Activated T-cell treated with anti-CD3 and anti-CD28 coated beads, Interleukin-2, amount 50 U/mL, for 24 hours (primary cell): ENCODE data around the gene POFUT2.

ENCODE experiments used
- DNase-seq: peaks from one replicate; pipeline ENCODE4 v3.0.0-alpha.2; 2020
- H3K27ac Mint-ChIP-seq: 2 replicates; pipeline ENCODE4 v1.8.0; 2020; ENCODE audit warnings: mild to moderate bottlenecking, mixed read lengths
- H3K27me3 Mint-ChIP-seq: 2 replicates; pipeline ENCODE4 v1.8.0; 2020; ENCODE audit warnings: mixed read lengths
- H3K36me3 Mint-ChIP-seq: 2 replicates; pipeline ENCODE4 v1.8.0; 2020; ENCODE audit warnings: low read depth, mixed read lengths
- H3K4me1 Mint-ChIP-seq: 2 replicates; pipeline ENCODE4 v1.8.0; 2020; ENCODE audit warnings: low read depth, mixed read lengths
- H3K4me3 Mint-ChIP-seq: 2 replicates; pipeline ENCODE4 v1.8.0; 2020; ENCODE audit warnings: mild to moderate bottlenecking, moderate library complexity, mixed read lengths
- H3K9me3 Mint-ChIP-seq: 2 replicates; pipeline ENCODE4 v1.8.0; 2020; ENCODE audit warnings: mixed read lengths

POFUT2 gene, protein sequence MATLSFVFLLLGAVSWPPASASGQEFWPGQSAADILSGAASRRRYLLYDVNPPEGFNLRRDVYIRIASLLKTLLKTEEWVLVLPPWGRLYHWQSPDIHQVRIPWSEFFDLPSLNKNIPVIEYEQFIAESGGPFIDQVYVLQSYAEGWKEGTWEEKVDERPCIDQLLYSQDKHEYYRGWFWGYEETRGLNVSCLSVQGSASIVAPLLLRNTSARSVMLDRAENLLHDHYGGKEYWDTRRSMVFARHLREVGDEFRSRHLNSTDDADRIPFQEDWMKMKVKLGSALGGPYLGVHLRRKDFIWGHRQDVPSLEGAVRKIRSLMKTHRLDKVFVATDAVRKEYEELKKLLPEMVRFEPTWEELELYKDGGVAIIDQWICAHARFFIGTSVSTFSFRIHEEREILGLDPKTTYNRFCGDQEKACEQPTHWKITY

DNA sequence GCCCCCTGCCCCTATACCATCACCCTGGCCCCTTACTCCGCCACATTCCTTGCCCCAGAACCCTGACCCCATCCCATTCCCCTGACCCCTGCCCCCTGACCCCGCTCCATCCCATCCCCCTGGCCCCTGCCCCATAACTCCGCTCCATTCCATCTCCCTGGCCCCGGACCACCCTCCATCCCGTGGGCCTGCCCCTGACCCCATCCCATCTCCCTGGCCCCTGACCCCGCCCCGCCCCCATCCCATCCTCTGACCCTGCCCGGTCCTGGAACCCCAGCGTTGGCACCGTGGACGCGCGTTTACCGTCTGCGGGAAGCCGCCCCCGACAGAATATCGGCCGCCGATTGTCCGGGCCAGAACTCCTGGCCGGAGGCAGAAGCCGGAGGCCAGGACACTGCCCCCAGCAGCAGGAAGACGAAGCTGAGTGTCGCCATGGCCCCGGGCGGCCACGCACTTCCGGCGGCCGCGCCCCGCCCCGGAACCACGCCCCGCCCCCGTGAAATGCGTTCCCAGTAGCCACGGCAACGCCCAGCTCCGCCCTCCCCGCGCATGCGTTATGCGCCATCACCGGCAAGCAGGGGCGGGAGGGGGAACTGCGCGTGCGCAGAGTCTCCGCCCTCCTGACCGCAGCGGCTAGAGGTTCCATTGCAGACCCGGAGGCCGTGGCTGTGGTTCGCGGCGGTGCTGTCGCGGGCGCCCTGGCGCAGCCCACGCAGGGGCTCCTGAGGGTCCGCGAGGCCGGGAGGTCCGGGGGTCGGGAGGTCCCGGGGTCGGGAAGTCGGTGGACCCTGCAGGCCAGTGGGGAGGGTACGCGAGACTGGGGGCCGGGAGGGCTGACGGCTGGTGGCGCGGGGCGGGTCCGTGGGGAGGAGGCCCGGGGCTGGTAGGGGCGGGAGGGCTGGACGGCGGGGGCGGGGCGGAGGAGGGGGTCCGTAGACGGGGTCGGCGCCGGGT, at the start of gene POFUT2:
TSS of gene POFUT2 (minus strand) at position 458 of the 954 bp plus-strand sequence. CDS start at position 434, 24 bp downstream.
- Mint-ChIP-seq H3K36me3 (peaks cover 27% of the 10 kb centered on the region), H3K27me3 (no peaks in the 10 kb centered on the region), H3K27ac (peak within 1 kb of the TSS; percentile 94), H3K9me3 (no peaks in the 10 kb centered on the region), H3K4me3 (peak within 1 kb of the TSS; percentile 83), H3K4me1 (peaks cover 27% of the 10 kb centered on the region)
- peak; percentile 100 for DNase-seq

DNA sequence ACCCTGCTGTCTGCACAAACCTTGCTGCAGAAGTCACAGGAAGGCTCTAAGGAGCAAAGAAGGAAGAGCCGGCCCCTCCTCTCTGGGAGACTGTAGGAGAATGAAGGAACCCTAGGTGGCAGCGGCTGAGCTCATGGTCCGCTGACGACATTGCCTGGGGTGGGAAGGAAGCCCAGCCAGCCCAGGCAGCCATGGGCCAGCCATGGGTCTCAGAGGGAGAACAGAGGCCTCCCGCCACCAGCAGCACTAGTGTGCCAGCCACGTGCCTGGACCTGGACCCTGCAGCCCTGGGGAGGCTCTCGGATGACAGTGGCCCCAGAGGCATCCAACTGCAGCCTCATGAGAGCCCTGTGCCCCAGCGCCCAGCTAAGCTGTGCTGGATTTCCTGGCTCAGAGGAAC, 49.2 kb upstream of the POFUT2 start:
- no peak for DNase-seq
- Mint-ChIP-seq H3K4me1 (no peaks in the 10 kb centered on the region), H3K36me3 (no peaks in the 10 kb centered on the region), H3K27me3 (peaks cover 11% of the 10 kb centered on the region), H3K27ac (no peak overlapping the region), H3K9me3 (no peaks in the 10 kb centered on the region), H3K4me3 (no peak overlapping the region)

DNA sequence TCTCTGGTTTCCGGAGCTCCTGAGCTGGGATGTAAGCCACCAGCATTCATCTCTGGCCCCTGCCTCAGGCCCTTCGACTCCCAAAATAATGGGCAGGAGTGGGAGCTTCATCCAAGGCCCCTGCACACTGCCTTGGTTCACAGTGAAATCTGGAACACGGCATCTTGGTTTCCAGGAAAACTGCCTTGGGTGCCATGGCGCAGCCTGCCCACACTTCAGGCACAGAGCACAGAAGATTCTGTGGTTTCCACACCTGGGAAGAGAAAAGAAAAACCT, 48.8 kb upstream of the POFUT2 start:
- Mint-ChIP-seq H3K27me3 (peaks cover 7% of the 10 kb centered on the region), H3K4me3 (no peak overlapping the region), H3K9me3 (no peaks in the 10 kb centered on the region), H3K36me3 (no peaks in the 10 kb centered on the region), H3K27ac (no peak overlapping the region), H3K4me1 (no peaks in the 10 kb centered on the region)
- DNase-seq, result no peak

DNA sequence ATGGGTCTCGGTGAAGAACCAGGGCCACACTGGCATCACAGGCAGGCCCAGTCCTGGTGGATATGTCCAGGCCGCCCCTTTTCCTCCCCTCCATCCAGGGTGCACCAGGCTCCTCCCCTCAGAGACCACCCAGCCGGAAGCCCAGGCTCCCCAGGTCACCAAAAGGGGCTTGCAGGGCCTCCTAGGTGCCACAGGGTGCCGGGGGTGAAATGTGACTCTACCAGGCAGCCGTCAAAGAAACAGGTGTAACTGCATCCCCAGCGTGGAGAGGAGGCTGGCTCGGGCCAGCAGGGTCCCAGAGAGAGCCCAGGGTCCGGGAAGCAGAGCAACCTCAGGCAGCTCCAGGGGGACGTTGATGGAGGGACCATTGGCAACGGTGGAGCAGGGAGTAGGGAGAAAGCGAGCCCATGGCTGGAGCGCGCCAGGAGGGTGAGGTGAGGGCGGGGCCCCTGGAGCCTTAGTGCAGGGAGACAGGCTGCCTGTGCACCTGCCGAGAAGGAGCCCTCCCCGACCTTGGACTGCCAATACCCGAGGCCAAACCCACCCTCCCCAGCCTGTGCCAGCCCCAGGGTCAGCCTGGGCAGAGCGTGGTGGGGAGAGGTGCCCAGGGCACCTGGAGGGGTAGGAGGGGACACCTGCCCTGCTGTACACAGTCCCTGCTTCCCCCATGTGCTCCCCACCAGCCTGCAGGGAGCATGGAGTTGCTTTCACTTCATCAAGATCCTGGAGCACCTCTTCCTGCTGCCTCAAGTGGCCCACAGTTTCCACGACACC, 48.3 kb upstream of the POFUT2 start:
- no peak overlapping the region for H3K27ac Mint-ChIP-seq

DNA sequence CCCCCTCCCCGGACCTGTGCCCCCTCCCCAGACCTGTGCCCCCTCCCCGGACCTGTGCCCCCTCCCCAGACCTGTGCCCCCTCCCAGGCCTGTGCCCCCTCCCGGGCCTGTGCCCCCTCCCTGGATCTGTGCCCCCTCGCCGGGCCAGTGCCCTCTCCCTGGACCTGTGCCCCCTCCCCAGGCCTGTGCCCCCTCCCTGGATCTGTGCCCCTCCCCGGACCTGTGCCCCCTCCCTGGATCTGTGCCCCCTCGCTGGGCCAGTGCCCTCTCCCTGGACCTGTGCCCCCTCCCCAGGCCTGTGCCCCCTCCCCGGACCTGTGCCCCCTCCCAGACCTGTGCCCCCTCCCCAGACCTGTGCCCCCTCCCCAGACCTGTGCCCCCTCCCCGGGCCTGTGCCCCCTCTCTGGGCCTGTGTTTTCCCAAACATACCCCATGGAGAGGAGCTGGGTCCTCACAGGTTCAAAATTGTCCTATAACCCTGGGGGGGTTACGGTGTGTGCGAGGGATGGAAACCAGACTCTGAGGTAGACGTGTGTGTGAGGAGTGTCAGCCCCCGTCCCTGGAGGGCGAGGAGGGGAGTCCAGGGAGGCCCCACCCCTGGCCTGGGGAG, 47.6 kb upstream of the POFUT2 start:
- H3K27me3 Mint-ChIP-seq, result no peaks in the 10 kb centered on the region
- no peaks in the 10 kb centered on the region for H3K9me3 Mint-ChIP-seq

More for the DNA sequence above, 48.3 kb upstream of the POFUT2 start:
- no peaks in the 10 kb centered on the region for H3K9me3 Mint-ChIP-seq
- H3K27me3 Mint-ChIP-seq, result peaks cover 3% of the 10 kb centered on the region
- H3K4me3 Mint-ChIP-seq, result no peak overlapping the region
- DNase-seq, result no peak
- no peaks in the 10 kb centered on the region for H3K36me3 Mint-ChIP-seq
- H3K4me1 Mint-ChIP-seq, result no peaks in the 10 kb centered on the region

DNA sequence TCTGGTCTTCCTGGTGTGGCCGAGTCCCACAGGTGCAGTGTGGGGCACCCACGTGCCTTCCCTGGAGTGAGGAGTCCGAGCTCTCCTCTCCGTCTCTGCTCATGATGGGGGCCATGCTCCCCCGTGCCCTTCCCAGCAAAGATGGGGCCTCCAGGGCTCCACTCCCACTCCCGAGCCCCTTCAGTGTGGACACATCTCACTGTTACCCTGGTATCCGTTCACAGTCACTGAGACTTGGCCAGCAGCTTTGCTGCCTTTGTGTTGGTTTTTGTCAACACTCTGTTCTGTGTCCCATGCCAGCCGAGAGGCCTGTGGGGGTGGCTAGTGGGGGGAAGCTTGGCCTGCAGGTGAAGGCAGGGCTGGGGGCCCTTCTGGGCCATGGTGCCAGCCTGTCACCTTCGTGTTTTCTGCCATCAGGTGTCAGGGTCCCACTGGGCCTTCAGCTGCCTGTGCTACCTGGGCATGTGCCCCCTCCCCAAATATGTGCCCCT, 46.9 kb upstream of the POFUT2 start:
- no peak for DNase-seq
- no peaks in the 10 kb centered on the region for H3K27me3 Mint-ChIP-seq
- H3K4me3 Mint-ChIP-seq, result no peak overlapping the region
- no peaks in the 10 kb centered on the region for H3K9me3 Mint-ChIP-seq
- no peaks in the 10 kb centered on the region for H3K36me3 Mint-ChIP-seq
- H3K4me1 Mint-ChIP-seq, result no peaks in the 10 kb centered on the region
- no peak overlapping the region for H3K27ac Mint-ChIP-seq

More for the DNA sequence above, 47.6 kb upstream of the POFUT2 start:
- no peak overlapping the region for H3K27ac Mint-ChIP-seq
- DNase-seq, result no peak
- no peaks in the 10 kb centered on the region for H3K4me1 Mint-ChIP-seq
- H3K36me3 Mint-ChIP-seq, result no peaks in the 10 kb centered on the region
- H3K4me3 Mint-ChIP-seq, result no peak overlapping the region

DNA sequence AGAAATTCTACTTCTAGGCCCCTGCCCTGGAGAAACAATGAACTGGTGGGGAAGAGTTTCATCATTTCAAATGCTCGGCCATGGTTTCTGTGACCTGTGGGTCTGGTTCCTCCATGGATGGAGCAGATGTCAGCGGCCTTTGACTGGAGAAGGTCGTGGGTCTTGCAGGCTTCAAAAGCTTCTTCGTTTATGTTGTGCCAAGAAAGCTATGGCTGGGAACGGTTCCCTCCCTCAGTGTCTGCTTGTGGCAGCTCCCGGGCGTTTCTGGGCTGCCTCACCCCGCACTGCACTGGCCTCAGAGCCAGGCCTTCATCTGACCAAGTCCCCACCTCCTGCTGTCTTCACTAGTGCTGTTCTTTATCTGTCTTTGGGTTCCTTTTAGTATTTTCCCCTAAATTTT, 46.4 kb upstream of the POFUT2 start:
- Mint-ChIP-seq H3K36me3 (no peaks in the 10 kb centered on the region), H3K4me3 (no peak overlapping the region), H3K4me1 (no peaks in the 10 kb centered on the region), H3K9me3 (no peaks in the 10 kb centered on the region), H3K27ac (no peak overlapping the region), H3K27me3 (no peaks in the 10 kb centered on the region)
- DNase-seq, result no peak

DNA sequence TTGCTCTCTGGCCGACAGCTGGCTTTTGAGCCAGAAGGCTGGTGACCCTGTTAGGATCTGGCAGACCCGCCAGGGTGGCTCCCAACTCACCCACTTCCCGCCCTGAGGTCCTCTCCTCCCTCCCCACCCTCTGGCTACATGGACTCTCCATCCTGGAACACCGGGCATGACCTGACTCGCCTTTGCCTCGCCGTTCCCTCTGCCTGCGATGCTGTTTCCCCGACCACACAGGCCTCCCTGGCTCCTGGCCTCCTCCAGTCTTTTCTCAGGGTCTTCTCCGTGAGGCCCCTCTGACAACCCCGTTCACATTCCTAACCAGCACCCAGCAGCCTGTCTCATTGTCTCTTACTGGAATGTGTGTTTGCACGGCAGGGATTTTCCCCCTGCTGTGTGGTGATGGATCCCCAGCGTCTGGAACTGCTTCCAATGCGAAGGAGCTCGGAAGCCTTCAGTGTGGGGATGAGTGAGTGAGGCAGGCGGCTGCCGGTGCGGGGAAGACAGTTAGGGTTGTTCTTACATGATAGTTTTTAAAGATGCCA, 46.0 kb upstream of the POFUT2 start:
- H3K36me3 Mint-ChIP-seq, result no peaks in the 10 kb centered on the region
- H3K27me3 Mint-ChIP-seq, result no peaks in the 10 kb centered on the region
- no peak overlapping the region for H3K4me3 Mint-ChIP-seq
- no peak overlapping the region for H3K27ac Mint-ChIP-seq
- no peaks in the 10 kb centered on the region for H3K9me3 Mint-ChIP-seq
- DNase-seq, result no peak
- no peaks in the 10 kb centered on the region for H3K4me1 Mint-ChIP-seq

DNA sequence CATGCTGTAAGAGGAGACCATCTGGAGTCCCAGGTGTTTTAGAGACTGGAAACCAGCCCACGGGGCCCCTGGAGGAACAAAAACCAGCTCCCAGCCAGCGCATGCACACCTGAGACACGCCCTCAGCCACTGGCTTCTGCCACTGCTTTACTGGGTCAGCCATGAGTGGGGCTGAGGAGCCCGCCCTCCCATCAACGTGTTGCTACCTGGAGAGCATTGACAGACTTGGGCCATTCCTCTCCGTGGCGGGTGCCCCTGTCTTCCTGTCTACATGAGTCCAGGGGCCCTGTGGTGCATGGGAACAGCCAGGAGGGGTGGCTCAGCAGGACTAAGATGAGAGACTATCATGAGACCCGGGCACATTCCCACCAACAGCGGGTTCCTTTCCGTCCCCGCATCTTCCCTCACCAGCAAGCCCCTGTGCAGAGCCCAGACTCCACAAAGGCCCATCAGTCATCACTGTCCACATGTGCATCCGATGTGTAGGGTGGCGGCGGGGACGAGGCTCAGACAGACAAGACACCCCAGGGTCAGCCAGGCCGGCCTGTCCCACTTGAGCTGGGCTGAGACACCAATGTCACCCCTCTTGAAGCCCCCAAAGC, 45.4 kb upstream of the POFUT2 start:
- no peaks in the 10 kb centered on the region for H3K4me1 Mint-ChIP-seq
- no peaks in the 10 kb centered on the region for H3K27me3 Mint-ChIP-seq
- DNase-seq, result no peak

DNA sequence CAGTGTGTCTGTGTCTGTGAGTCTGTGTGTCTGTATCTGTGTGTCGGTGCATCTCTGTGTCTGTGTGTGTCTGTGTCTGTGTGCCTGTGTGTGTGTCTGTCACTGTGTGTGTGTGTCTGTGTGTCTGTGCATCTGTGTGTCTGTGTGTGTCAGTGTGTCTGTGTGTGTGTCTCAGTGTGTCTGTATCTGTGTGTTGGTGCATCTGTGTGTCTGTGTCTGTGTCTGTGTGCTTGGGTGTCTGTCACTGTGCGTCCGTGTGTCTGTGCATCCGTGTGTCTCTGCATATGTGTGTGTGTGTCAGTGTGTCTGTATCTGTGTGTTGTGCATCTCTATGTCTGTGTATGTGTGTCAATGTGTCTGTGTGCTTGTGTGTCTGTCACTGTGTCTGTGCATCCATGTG, 44.7 kb upstream of the POFUT2 start:
- H3K27ac Mint-ChIP-seq, result no peak overlapping the region
- no peaks in the 10 kb centered on the region for H3K4me1 Mint-ChIP-seq
- no peak for DNase-seq
- H3K9me3 Mint-ChIP-seq, result no peaks in the 10 kb centered on the region
- no peaks in the 10 kb centered on the region for H3K27me3 Mint-ChIP-seq
- no peak overlapping the region for H3K4me3 Mint-ChIP-seq
- no peaks in the 10 kb centered on the region for H3K36me3 Mint-ChIP-seq

More for the DNA sequence above, 45.4 kb upstream of the POFUT2 start:
- Mint-ChIP-seq H3K4me3 (no peak overlapping the region), H3K36me3 (no peaks in the 10 kb centered on the region), H3K9me3 (no peaks in the 10 kb centered on the region), H3K27ac (no peak overlapping the region)

DNA sequence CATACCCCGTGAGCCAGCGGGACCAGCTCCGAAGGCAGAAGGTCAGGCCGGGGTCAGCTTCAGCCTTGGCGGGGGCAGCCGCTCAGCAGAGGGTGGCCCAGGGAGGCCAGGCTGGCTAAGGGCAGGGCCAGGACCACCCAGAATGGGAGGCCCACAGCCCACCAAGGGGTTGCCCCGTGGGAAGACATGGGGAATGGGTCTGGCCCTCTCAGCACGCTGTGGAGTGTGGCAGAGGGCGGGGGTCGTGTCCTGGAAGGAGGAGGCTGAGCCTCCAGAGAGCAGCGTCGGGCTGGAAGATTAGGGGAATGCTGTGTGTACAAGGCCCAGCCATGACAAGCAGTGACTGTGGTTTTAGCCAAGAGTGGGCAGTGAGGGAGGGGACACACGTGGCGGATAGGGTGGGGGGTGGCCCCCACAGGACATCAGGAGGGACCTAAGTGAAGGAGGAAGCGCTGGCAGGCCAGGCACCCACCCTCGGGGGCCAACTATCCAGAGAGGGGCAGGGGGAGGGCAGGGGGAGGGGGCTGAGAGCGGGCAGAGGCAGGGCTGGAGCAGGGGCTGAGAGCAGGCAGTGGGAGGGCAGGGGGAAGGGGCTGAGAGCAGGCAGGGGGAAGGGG, 43.9 kb upstream of the POFUT2 start:
- Mint-ChIP-seq H3K9me3 (no peaks in the 10 kb centered on the region), H3K36me3 (no peaks in the 10 kb centered on the region), H3K4me3 (no peak overlapping the region), H3K4me1 (no peaks in the 10 kb centered on the region), H3K27me3 (no peaks in the 10 kb centered on the region), H3K27ac (no peak overlapping the region)
- no peak for DNase-seq

DNA sequence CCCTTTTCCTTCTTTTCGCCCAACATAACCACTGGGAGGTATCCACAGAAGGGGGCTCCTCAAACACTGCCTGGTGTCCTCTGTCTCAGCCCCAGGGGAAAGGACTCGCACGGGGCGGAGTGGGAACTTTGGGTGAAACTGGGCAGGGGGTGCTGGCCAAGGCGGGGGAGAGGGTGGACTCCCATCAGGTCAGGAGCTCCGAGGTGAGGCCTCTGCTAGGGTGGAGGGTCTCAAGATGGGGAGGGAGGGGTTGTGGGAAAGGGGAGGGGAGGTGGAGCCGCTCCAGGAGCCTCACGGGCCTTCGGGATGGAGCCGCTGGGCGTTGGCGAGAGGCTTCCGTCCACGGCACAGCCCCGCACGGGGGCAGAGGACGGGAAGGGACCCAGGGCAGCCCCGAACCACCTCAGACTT, 43.2 kb upstream of the POFUT2 start:
- no peak overlapping the region for H3K27ac Mint-ChIP-seq
- H3K27me3 Mint-ChIP-seq, result no peaks in the 10 kb centered on the region
- no peak for DNase-seq
- no peaks in the 10 kb centered on the region for H3K4me1 Mint-ChIP-seq
- H3K9me3 Mint-ChIP-seq, result no peaks in the 10 kb centered on the region
- H3K4me3 Mint-ChIP-seq, result no peak overlapping the region
- H3K36me3 Mint-ChIP-seq, result no peaks in the 10 kb centered on the region

DNA sequence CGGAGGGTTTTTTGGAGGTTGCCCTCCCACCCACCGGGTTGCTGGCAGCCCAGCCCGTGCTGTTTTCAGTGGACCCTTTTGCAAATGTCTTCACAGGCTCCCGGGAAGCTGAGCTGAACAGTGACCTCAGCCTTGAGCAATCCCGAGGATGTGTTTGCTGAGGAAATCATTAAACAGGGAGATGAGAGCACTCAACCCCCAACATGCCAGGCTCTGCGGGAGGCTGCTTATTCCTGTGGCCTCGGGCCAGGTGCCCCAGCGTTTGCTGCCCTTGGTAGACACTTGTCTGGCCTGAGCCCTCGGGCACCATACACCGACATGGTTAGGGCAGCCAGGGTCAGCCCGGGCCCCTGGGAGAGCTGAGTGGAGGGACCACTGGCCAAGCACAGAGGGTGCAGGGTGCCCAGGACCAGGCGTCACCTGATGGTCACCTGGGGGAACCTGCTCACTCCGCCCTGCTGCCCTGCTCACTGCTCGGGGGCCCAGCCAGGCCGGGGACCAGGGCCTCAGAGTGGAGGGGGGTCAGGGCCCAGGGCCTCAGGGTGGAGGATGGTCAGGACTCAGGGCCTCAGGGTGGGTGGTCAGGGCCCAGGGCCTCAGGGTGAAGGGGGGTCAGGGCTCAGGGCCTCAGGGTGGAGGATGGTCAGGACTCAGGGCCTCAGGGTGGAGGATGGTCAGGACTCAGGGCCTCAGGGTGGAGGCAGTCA, 42.5 kb upstream of the POFUT2 start:
- H3K27me3 Mint-ChIP-seq, result no peaks in the 10 kb centered on the region
- H3K9me3 Mint-ChIP-seq, result no peaks in the 10 kb centered on the region
- peaks cover 2% of the 10 kb centered on the region for H3K4me1 Mint-ChIP-seq
- no peak for DNase-seq
- H3K4me3 Mint-ChIP-seq, result no peak overlapping the region
- no peak overlapping the region for H3K27ac Mint-ChIP-seq
- H3K36me3 Mint-ChIP-seq, result no peaks in the 10 kb centered on the region
